ENCODE measurements around the gene ABCA4.

DNA sequence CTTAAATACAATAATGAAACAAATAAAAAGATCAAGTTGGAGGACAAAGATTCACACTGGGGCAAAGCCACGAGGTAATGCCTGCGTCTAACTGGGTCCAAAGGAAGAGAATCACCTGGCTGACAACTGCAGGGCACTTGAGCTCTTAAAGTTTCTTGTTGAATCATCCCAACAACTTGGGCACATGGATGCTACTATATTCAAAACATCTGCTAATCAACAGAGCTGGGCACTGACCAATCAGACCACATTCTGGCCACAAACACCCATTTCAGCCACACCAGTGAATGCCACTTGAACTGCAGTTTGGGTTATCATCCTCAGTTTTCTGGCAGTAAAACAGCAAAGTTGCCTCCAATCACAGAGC, 51.0 kb downstream of the ABCA4 start:
- TF ChIP-seq TOX (CRISPR knock-in tag; IDR thresholded peaks at IDR 0.05; ENCODE audit: borderline replicate concordance) (no peak), ISL1 (CRISPR knock-in tag; IDR thresholded peaks at IDR 0.05) (no peak), CREB5 (CRISPR knock-in tag; IDR thresholded peaks at IDR 0.05; ENCODE audit: low read depth) (no peak), PATZ1 (CRISPR knock-in tag; IDR thresholded peaks at IDR 0.05; ENCODE audit: borderline replicate concordance) (no peak), CSDC2 (CRISPR knock-in tag; IDR thresholded peaks at IDR 0.05) (no peak)

Measured in SK-N-SH treated with all-trans-retinoic acid at 6 μM for 48 hours (cell line).